Activated gamma-delta T cell (primary cell): ENCODE measurements around the gene EEF1AKMT3.
"Not testable (repeated sequence)": the region's sequence is repeated elsewhere in the genome, so short reads cannot be mapped to it uniquely, and the experiment has no call there.

Experiments used
- DNase-seq: peaks from one replicate; lab custom pipeline; 2025; lab: John Stamatoyannopoulos, UW

The EEF1AKMT3 gene

DNA sequence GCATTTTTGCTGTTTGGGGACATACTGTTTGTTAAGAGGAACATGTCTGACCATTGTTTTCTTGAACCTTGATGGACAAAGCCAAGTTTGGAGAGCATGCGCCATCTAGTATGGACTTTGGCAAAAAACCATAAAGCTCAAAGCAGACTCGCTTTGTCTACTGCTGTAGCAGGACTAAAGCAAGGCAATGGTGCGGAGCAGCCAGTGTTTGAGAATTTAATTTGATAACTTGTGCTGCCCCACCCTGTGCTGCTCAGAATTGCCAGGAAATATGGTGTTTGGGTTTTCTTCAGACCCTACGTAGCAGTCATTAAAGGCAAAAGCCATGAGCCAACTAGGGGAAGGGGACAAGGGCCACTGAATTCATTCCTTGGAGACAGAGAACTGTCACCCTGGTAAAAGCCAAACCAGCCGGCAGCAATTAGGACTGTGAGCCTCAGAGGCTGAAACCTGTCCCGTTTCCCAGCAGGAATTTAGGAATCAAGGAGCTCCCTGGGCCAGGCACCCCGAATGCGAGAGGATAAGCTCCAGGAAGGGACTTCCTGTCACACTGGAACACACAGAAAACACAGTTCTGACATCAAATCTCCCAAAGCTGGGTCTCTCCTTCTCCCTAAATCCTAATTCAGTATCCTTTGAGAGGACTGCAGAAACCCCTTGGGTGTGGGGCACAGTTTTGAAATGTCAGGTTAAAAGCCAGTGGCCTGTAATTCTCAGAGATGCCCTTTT, 45.0 kb downstream of the EEF1AKMT3 start:
- DNase-seq: no peak

DNA sequence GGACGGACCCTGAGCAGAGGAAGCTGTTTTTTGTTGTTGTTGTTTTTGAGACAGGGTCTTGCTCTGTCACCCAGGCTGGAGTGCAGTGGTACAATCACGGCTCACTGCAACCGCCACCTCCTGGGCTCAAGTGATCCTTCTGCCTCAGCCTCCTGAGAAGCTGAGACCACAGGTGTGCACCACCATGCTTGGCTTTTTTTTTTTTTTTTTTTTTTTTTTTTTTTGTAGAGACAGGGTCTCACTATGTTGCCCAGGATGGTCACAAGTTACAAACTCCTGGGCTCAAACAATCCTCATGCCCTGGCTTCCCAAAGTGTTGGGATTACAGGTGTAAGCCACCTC, 45.5 kb downstream of the EEF1AKMT3 start:
- DNase-seq: not testable (repeated sequence)

DNA sequence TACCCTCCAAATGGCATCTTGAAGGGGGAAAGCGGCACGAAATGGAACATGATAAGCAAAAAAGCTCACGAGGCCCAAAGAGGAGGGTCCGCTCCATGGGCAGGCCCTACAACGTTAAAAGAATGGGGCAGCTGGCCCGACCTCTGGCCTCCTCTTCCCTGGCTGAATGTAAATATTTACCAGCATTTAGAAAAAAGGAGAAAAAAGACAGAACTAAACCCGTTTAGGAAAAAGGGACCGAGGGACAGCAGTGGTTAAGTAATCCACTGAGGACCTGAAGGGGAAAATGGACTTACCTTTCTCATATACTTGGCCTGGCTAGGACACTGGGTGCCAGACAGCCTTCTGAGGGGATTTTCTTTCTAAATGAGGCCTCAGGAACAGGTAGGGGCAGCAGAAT, 47.7 kb downstream of the EEF1AKMT3 start:
- DNase-seq: not testable (repeated sequence)

DNA sequence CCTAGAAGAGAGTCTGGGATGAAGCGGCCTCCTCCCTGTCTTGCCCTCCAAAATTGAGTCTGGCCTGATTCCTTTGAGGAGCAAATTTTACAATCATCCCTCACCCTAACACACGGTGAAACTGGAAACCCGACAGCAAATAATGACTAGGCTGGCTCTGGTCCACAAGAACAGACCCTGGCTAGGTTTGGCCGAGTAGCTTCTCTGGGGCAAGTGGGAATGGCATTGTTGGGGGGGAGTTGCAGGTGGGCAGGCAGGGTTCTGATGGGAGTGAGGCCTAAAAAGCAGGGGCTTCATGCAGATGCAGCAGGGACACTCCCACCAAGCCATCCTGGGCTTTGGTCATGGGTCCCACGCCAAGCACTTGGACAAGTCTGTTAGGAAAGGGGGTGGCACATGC, 48.6 kb downstream of the EEF1AKMT3 start:
- DNase-seq: not testable (repeated sequence)

DNA sequence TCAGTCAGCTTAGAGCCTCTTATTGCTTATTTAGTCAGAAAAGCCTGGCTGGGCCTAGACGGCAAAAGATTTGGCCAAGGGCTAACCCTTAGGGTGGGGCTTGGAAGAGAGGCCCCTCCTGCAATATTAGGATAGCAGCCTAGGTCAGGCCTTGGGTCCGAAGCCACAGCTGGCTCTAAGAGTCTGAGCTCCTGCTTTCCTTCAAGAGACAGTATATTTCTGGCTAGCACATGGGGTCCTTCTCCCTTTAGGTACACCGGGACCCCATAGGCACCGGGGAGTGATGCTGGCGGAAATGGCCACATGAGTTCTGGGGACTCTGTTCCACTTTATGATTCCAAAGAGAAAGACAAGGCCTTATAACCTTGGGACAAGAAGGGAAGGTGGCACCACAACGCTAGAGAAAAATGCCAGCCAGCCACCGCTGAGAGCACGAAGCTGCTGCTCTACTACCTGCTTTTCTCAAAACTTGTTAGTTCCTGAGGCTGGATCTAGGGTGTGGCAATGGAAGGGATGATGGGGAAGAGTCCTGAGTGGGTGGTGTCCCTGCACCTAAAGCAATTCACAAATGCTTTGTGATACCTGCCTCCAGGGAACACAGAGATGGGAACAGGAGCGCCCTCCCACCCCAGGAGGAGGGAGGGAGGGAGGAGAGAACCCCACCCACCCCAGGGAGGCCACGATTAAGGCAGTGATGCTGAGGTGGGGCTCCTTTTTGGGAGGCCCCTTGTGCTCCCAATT, 49.2 kb downstream of the EEF1AKMT3 start:
- no peak for DNase-seq

DNA sequence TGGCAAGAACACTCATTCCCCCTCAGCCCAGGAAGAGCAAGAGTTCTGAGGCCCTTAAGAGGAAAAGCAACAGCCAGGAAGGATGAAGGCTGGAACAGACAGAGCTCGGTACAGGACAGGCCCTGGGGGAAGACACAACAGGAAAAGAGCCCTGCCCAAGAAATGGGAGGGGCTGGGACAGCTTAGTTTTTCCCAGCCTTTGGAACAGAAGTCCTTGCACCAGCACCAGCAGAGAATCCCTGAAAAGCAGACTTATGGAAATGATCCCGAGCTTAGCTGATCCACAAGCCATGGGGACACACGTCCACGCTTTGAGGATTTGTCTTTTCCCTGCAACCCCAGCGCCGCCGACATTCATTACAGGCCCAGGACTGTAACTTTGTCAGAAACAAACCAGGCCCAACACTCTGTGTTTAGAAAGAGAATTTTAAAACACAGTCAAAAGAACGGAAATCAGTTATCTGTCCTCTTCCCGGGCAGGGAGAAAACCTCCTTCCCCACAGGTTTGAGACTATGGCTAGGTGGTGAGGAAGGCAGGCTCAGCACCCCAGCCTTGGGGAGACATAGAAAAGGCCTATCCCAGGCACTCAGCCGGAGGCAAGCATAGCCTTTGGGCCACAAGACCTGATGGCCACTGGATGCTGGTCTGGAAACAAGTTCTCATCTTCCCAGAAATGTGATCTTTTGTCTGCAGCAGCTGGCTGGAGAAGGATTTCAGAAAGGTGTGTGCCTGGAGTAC, 50.1 kb downstream of the EEF1AKMT3 start:
- DNase-seq: no peak

DNA sequence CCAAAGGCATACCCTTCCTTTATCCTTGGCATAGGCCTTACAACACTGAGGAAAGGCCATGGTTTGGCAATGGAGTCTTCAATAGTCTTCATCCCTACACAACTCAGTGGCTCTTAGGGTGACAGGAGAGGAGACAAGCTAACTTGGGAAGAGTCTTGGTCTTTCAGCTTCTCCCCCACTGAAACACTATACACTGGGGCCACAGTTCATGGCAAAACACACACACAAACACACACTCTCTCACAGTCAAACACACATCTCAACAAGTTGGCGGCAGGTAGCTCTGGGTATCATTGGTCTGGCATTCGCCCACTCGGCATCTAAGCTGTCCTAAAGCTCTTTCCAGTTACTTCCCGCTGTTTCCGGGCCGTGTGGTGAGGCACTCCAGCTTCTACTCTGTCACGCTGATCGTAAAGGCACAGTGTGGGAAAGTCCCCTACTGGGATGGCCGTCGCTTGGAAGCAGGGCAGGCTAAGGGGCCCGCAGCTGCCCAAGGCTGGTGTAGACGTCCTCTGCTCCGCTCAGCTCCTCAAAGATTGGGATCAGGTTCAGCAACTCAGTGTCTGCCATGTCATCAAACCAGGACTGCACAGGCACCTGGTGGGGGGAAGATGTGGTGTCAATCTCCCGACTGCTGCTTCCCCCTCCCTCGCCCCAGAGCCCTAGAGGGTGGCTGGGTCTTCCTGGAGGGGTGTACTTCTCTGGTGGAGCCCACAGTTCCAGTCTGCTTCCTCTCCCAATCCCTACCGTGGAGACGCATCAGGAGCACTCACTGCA, 50.9 kb downstream of the EEF1AKMT3 start:
- no peak for DNase-seq

DNA sequence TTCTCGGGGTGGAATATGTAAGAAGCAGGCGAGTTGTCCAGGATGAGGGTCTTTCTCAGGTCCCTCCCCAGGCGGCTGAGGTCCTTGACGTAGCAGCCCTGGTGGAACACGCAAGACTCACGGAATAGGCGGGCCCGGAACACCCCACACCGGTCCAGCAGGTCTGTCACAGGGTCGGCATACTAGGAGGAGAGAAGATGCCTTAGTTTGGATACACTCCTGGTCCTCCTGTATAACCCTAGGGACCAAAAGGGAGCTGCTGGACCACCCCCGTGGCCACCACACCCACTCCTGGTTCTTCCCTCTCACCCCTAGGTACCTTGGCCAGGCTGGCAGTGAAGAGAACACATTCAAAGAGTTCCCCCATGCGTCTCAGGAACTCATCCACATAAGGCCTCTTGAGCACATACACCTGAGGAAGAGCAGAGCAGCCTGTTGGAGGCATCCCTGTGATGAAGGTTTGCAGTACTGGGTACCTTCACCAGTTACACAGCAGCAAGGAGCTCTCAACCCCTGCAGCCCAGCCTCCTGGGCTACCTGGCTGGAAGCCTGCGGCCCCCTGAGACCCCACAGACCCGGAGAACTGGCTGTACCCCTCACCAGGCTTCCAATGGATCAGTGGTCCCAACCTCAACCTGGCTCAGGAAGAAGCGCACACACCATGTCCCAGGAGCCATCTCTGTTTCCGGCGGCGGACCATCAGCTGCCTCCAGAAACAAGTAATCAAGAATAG, 51.7 kb downstream of the EEF1AKMT3 start:
- DNase-seq: no peak

DNA sequence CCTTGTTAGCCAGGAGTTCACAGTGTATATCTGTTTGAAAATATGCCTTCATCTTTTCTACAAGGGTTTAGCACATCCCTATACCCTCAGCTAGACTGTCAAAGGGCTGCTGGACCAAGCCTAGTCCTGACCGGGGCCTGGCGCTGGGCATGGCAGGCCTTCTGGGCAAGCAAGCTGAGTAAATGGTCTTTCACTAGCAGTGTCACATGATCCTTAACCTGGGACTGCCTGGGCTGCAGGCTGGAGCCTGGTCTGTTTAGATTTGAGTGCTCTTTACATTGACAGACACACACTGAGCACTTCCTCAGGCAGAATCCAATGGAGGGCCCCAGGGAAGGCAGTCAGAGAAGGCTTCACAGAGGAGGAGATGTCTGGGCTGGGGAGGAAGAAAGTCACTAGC, 53.0 kb downstream of the EEF1AKMT3 start:
- no peak for DNase-seq

DNA sequence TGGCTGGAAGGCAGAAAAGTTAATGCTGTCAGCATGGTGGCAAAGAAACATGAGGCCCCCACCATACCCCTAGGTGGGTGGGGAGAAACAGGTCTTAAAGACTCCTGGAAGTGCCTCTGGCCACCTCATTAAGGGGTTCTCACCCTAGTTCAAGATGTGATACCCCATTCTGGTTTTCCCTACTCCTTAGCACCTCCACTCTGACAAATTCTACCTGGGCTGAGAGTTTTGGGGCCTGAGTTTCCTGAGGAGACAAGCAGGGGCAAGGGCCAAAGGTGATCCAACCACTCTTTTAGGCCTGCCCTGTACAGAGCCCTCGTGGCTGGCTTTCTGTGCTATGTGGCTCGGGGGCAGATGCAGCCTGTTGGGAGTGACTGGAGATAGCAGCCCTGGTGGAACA, 54.0 kb downstream of the EEF1AKMT3 start:
- no peak for DNase-seq

DNA sequence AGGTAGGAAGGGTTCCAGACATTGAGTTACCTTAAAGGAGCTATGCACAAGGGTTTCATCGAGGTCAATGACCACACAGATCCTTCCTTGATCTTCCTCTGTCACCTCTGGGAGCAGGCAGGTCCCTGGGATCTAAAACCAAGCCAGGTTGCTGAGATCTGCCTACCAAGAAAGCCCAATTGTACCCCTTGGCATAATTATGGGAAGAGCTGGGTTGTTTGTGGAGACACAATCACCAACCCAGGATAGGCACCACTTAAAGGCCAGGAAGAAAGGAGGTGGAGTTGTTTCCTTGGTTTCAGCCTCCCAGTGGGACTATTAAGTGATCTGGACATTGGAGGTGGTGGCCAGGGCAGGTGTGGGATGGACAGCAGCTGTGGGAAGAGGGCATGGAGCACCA, 54.6 kb downstream of the EEF1AKMT3 start:
- no peak for DNase-seq

DNA sequence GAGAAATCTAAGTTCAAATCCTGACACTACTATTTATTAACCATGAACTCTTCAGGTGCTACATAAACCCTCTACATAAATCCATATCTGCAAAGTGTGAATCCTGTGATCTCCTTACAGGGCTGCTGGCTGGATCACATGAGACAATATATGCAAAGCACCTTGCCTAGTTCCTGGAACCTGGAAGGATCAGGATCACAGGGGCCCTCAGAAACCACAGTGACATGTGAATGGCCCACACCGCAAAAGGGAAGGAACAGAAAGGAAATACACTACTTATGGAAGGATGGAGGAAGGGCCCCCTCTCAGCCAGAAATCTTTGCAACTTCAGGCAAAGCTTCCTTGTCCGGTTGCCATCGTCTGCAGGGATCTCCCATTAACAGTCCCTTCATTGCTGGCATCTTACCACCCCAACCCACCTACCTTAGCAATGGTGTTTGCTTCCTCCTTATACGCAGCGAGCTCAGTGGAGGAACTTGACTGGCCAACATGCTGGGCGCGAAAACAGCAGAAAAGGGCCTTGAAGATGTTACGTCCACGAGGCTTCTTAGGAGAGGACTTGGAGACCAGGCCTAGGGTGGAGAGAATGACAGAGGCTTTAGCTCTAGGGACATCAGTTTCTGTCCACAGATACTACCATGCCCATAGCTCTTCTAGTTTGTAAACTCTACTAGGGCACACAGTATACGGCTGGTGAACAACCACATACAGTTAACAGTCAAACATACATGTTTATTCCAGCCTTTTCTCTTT, 56.8 kb downstream of the EEF1AKMT3 start:
- DNase-seq: no peak

DNA sequence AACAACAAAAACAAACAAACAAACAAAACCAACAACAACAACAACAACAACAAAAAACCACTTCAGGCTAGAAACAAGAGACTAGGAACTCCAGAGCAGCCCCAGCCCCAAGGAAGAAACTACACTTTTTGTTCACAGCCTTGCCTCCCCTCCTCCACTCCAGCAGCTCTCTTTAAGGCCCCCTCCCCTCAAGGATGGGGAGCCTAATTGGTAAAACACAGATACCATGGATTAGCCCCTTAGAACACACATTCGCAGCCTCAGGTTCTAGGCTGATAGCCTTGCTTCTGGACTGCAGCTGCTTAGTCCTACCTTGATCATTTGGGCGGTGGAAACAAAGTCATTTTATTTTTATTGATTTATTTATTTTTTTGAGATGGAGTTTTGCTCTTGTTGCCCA, 58.0 kb downstream of the EEF1AKMT3 start:
- DNase-seq: no peak
